Retinal pigment epithelial cell (primary cell): Measurements from ENCODE around the gene SOX18.
"Not testable (repeated sequence)": the region's sequence is repeated elsewhere in the genome, so short reads cannot be mapped to it uniquely, and the experiment has no call there.

Experiments
- DNase-seq: peaks from one replicate; pipeline ENCODE4 v3.0.0-alpha.2; 2010; ENCODE audit warnings: low read depth
- H3K4me3 ChIP-seq: 2 replicates; pipeline ENCODE4 v1.5.1; 2011; ENCODE audit warnings: mild to moderate bottlenecking, low read length, control low read depth, moderate library complexity
- TF ChIP-seq, protein P1 (sequence below): conservative IDR thresholded peaks from 2 replicates; pipeline ENCODE4 v1.5.1; 2011; ENCODE audit warnings: low read depth, low read length, control low read depth, inconsistent platforms

SOX18 gene

GRCh38 chr20:64023361-64024140, 25.9 kb downstream of the SOX18 start:
- TF ChIP-seq, protein P1, sequence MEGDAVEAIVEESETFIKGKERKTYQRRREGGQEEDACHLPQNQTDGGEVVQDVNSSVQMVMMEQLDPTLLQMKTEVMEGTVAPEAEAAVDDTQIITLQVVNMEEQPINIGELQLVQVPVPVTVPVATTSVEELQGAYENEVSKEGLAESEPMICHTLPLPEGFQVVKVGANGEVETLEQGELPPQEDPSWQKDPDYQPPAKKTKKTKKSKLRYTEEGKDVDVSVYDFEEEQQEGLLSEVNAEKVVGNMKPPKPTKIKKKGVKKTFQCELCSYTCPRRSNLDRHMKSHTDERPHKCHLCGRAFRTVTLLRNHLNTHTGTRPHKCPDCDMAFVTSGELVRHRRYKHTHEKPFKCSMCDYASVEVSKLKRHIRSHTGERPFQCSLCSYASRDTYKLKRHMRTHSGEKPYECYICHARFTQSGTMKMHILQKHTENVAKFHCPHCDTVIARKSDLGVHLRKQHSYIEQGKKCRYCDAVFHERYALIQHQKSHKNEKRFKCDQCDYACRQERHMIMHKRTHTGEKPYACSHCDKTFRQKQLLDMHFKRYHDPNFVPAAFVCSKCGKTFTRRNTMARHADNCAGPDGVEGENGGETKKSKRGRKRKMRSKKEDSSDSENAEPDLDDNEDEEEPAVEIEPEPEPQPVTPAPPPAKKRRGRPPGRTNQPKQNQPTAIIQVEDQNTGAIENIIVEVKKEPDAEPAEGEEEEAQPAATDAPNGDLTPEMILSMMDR: no peak
- DNase-seq: no peak
- H3K4me3 ChIP-seq: no peak overlapping the region

GRCh38 chr20:64022671-64023360, 26.6 kb downstream of the SOX18 start:
- DNase-seq: no peak
- TF ChIP-seq, protein P1: no peak

DNA sequence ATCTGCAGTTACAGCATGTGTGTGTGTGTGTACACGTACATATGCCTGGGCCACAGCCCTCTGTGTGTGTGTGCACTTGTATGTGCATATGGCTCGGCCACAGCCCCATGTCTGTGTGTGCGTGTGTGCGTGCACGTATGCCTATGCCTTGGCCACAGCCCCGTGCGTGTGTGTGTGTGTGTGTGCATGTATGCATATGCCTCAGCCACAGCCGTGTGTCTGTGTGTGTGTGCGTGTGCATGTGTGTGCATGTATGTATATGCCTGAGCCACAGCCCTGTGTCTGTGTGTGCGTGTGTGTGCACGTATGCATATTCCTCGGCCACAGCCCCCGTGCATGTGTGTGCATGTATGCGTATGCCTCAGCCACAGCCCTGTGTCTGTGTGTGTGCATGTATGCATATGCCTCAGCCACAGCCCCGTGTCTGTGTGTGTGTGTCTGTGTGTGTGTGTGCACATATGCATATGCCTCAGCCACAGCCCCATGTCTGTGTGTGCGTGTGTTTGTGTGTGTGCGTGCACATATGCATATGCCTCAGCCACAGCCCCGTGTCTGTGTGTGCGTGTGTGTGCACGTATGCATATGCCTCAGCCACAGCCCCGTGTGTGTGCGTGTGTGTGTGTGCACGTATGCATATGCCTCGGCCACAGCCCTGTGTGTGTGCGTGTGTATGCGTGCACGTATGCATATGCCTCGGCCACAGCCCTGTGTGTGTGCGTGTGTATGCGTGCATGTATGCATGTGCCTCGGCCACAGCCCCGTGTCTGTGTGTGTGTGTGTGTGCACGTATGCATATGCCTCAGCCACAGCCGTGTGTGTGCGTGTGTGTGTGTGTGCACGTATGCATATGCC, 28.1 kb downstream of the SOX18 start:
- no peak overlapping the region for H3K4me3 ChIP-seq
- TF ChIP-seq, protein P1: no peak
- DNase-seq: no peak

More at GRCh38 chr20:64022671-64023360, 26.6 kb downstream of the SOX18 start:
- H3K4me3 ChIP-seq: no peak overlapping the region

DNA sequence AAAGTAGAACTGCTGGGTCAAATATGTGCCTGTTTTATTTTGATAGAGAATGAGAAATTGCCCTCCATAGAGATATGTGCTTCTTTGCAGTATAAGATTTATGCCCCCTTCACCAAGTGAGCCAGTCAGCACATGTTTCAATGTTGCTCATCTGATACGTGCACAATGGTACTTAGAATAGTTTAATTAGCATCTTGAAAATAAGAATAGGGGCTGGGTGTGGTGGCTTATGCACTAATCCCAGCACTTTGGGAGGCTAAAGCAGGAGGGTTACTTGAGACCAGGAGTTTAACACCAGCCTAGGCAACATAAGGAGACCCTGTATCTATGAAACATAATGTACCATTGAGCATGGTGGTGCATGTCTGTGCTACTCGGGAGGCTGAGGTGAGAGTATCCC, 33.8 kb downstream of the SOX18 start:
- TF ChIP-seq, protein P1: no peak
- no peak for DNase-seq
- H3K4me3 ChIP-seq: no peak overlapping the region

- not testable (repeated sequence) for H3K4me3 ChIP-seq, DNase-seq
Measured at GRCh38 chr20:64012385-64013154, 36.9 kb downstream of the SOX18 start.

DNA sequence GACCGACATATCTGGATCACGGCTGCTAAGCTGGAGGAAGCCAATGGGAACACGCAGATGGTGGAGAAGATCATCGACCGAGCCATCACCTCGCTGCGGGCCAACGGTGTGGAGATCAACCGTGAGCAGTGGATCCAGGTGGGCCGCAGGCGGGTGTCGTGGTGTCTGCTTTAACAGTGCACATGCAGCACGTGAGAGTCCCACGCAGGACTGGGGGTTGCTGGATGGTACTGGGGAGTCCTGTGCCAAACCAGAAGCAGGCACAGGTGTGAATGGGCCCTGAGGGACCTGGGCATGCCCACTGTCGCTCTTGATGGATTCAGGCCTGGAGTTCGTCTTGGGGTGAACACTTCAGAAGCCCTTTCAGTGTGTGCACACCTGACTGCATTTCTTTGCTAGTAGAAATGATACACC, 38.1 kb downstream of the SOX18 start:
- DNase-seq: no peak
- TF ChIP-seq, protein P1: no peak
- no peak overlapping the region for H3K4me3 ChIP-seq

DNA sequence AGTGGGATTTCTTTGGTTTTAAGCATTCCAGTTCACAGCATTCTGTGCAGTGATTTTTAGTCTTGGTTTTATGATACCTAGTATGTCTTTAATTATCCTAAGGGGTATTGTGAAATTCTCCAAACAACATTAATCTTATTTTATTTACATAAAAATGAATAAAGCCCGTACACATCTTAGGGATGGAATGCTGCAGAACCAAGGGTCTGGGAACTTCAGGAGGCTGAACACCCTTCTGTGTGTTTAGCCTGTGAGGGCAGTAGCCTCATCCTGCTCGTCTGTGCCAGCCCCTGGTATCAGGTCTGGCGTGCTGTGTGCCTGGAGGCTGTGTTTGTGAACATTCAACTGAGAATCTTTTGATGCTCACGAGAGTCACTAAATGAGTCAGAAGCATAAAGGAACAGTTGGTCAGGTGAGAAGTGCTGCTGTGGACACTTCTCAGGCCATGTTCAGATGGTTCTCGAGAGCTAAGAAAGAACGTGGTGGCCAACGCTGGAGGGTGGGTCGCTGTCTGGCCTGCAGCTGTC, 38.7 kb downstream of the SOX18 start:
- TF ChIP-seq, protein P1: no peak
- no peak for DNase-seq
- H3K4me3 ChIP-seq: no peak overlapping the region
